Fibroblast of peridontal ligament (primary cell): ENCODE measurements around the gene CENPL.
A peak's percentile ranks its signal among the peaks of the same experiment; 100 is the strongest.
"Not testable (repeated sequence)": the region's sequence is repeated elsewhere in the genome, so short reads cannot be mapped to it uniquely, and the experiment has no call there.

ENCODE experiments used
- DNase-seq: peaks from one replicate; pipeline ENCODE4 v3.0.0-alpha.2; 2010; ENCODE audit errors: extremely low read depth

CENPL gene

DNA sequence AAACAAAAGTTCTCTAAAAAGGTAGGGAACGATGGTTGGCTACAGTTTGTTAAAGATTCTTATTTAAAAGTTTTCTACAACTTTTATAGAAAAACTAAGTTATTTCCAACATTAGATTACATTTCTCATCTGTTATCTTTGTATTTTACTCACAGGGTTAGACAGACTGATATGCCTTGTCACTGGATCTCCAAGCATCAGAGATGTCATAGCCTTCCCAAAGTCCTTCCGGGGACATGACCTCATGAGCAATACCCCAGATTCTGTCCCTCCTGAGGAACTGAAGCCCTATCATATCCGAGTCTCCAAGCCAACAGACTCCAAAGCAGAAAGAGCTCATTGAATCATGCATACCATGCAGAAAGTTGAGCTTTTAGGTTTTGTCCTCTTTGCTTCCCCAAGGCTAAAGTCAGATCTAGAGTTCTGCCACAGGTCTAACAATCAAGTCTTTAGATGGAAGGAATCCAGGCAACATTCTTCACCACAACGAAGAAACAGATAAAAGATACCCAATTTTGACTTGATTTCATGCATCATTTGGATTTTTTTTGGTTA is 32.8 kb upstream of the CENPL start:
- DNase-seq: no peak

DNA sequence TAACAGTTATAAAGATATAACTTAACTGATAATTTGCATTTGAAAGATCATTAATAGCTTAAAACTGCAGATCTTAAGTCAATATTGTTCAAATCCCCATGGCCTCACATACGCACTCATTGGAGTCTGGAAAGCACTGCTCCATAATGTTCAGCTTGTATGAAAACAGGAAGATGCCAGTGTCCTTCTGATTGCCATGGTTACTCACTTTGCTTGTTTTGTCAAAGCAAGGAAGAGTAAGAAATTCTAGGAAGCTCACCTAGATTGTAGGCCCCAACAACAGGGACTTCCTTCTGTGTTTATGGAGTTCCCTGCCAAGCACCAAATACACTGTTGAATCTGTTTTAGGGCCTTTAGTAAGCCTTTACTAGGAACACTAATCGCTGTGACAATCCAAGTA is 32.2 kb upstream of the CENPL start:
- no peak for DNase-seq

DNA sequence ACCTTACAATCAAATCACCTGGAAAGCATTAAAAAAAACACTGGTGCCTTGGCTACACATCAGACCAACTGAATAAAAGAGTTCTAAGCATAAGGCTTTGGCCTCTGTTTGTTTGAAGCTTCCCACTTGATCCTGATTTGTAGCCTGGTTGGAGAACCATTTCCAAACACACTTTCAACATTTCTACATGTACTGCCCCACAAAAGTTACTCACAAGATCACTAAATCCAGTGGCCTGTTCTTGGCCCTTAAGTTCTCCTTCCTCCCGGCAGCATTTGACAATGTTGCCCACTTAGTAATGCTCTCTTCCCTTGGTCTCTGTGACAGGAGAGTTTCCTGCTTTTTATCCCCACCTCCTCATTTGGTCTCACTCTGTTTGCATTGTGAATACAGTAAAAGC is 31.3 kb upstream of the CENPL start:
- no peak for DNase-seq

DNA sequence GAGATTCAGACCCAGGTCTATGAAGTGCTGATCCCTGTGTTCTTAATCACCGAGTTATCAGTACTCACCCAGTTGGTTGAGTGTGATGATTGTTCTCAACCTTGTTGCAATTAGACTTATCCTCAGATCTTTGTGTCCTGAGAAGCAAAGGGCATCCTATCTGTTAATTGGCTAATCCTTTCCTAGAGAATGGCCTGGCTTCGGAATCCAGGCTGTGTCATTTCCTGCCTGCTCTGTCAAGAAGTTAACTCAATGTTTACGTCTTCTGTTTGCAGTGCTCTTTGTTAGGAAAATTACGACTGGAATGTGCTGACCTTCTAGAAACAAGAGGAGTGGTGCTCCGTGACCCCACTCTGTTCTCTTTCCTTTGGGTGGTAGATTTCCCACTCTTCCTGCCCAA is 28.4 kb upstream of the CENPL start:
- DNase-seq: peak; percentile 55

DNA sequence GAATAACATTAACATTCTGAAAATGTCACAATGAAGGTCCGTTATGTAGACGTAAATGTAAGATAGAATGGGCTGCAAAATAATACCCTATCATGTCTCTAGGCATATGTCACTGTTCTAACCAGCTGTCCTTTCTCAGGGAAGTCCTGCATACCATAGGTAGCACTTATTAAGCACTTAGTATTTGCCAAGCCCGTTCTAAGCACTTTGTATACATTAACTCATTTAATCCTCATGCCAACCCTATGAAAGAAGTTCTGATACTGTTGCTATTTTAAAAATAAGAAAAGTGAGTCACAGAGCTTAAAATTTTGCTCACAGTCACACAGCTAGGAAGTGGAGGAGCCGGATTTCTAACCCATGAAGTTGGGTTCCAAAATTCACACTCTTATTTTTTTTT is 27.4 kb upstream of the CENPL start:
- no peak for DNase-seq

DNA sequence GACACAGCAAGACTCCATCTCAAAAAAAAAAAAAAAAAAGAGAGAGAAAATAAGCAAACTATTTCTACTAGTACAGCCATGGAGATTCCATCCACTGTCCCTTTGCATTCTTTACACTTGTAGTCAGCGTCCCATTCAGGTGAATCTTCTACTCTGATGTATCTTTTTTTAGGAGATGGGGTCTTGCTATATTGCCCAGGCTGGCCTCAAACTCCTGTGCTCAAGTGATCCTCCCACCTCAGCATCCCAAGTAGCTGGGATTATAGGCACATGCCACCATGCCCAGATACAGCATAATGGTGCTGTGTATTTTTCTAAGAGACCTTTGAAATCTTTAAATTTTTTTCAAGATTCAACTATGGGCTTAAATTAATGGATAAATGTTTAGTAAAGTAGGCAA is 8.1 kb upstream of the CENPL start:
- DNase-seq: no peak

DNA sequence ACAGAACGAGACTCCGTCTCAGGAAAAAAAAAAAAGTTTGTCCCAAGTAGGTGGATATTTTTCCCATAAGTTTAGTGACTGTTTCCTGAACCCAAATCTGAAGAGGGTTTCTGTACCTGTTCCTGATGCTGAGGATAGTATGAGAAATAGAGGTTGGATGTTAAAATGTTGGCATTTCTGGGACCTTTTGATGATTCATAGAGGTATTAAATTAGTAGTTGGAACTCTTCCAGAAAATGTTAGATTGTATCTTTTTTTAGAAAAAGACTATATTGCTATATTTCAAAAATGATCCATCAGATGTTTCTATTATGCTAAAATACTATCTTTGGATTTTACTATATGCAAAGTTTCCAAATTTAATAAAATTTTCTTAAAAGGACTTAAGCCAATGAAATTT is 2.9 kb upstream of the CENPL start:
- no peak for DNase-seq

GRCh38 chr1:173823781-173824314 is 835 bp downstream of the CENPL start:
- peak; percentile 14 for DNase-seq

DNA sequence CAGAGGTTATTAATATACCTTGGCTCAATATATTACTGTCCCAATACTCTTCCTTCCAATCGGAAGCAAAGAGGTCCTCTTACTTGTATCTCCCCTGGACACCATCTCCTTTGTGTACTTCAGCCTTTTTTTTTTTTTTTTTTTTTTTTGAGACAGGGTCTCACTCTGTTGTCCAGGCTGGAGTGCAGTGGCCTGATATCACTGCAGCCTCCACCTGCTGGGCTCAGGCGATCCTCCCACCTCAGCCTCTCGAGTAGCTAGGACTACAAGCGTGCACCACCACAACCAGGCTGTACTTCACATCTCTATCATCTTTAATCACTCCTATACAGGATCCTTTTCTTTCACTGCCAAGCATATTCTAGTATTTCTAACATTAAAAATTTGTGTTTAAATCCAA is 3.0 kb downstream of the CENPL start:
- DNase-seq: no peak

DNA sequence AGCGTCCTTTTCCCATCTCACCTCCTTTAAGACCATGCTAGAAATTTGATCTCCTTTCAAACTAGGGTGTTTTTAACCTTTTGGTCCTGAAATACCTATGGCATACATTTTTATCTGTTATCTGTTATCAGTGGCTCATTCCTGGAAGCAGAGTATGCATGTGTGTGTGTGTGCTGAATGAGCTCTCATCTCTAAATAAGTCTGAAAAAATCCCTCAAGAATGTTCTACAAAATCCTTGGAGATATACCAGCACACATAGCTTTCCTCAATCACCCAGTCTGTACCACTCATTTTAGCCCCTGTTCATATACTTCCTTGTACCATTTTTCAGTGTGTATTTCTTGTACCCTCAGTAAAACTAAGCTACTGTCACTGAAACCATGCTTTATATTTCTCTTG is 6.2 kb downstream of the CENPL start:
- DNase-seq: no peak

GRCh38 chr1:173813654-173814053 is 11.0 kb downstream of the CENPL start:
- DNase-seq: not testable (repeated sequence)

GRCh38 chr1:173802961-173803360 is 21.7 kb downstream of the CENPL start:
- DNase-seq: no peak

DNA sequence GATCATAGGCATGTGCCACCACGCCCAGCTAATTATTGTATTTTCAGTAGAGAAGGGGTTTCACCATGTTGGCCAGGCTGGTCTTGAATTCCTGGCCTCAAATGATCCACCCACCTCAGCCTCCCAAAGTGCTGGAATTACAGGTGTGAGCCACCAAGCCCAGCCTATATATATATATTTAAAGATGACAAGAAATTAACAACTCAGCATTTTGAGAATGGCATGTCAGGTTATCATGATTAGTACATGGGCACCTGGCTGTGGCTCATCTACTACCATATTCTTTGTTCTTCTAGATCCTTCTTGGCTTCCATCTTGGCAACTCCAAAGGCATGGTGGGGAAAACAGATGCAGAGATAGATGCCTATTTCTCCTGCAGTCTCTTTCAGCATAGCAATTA is 24.7 kb downstream of the CENPL start:
- not testable (repeated sequence) for DNase-seq

DNA sequence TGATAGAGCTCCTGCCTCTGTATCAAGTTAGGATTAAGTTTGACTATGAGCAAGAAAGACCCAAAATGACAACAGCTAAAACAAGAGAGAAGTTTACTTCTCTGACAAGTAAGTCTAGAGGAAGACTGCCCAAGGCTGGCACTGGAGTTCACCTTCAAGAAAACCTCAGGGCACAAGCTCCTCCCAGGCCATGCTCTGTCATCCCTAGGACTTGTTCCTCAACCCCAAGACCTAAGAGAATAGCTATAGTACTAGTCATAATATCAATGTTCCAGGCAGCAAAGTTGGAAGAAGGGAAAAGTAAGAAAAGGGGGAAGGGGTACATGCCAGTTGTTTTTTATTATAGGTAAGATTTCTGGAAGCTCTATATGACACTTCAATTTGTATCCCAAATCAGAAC is 26.6 kb downstream of the CENPL start:
- no peak for DNase-seq

DNA sequence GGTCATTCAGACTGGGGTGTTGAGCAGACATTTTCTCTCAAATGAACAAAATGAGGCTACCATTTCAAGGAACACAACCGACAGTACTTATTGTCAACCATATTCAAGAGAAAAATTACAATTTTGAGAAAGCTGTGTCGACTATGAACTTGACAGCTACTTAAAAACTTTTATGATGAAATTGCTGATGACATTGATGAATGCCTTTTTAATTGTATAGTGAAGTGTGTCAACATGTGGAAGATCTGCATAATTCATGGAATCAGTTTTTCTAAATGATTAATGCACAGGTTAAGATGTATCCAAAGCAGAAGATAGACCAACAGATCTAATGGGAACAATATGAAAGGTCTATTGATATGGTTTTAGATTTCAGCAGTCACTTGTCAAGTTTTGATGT is 34.8 kb downstream of the CENPL start:
- DNase-seq: no peak

GRCh38 chr1:173784997-173785396 is 39.7 kb downstream of the CENPL start:
- no peak for DNase-seq

- no peak for DNase-seq
These were observed 44.7 kb downstream of the CENPL start for GRCh38 chr1:173779936-173780335.

GRCh38 chr1:173775578-173776226 is 49.0 kb downstream of the CENPL start:
- DNase-seq: no peak

GRCh38 chr1:173771560-173771959 is 53.1 kb downstream of the CENPL start:
- DNase-seq: no peak

DNA sequence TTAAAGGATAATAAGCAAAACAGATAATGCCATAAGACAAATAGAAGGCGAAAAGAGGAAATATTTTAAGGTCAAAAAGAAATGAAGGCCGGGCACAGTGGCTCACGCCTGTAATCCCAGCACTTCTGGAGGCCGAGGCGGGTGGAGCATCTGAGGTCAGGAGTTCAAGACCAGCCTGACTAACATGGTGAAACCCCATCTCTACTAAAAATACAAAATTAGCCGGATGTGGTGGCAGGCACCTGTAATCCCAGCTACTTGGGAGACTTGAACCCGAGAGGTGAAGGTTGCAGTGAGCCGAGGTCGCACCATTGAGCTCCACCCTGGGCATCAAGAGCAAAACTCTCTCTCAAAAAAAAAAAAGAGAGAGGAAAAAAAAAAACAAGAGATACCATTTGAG is 54.4 kb downstream of the CENPL start:
- not testable (repeated sequence) for DNase-seq

DNA sequence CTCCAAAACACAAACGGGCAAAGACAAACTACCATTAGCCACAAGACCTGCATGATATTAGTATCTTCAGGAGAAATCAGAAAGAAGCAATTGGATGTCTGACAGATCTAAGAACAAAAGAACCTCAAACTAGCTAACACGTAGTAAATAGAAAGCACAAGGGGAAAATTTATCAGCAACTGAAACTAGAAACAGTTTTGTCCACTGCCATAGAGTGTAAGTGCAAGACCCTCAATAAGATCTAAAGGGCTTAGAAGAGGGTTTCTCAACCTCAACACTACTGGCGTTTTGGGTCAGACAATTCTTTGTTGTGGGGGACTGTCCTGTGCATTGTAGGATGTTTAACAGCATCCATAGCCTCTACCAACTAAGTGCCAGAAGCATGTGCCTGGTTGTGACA is 55.9 kb downstream of the CENPL start:
- DNase-seq: no peak

- no peak for DNase-seq
These were observed 56.5 kb downstream of the CENPL start for GRCh38 chr1:173768206-173768605.

- not testable (repeated sequence) for DNase-seq
These were observed 60.4 kb downstream of the CENPL start for GRCh38 chr1:173764331-173764730.

DNA sequence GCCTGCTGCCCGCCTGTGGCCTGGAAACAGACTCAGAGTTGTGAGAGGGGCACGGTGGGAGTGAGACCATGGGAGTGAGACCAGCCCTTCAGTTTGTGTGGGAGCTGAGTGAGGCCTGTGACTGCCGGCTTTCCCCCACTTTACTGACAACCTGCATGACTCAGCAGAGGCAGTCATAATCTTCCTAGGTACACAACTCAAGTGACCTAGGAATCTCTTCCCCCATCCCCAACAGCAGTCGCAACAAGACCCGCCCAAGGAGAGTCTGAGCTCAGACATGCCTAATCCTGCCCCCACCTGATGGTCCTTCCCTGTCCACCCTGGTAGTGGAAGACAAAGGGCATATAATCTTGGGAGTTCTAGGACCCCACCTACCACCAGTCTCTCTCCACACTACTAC is 65.7 kb downstream of the CENPL start:
- DNase-seq: no peak
